Endometrial microvascular endothelial cells (primary cell): ENCODE measurements around the gene ACAP2. TPM values are rescaled to one million over a fixed set of nuclear protein-coding genes. Genes with fewer than 3 reads are reported as not detected.
"Not testable (repeated sequence)": the region's sequence is repeated elsewhere in the genome, so short reads cannot be mapped to it uniquely, and the experiment has no call there.

Experiments
- in situ Hi-C: cut with HindIII; loops from 2 replicates; pipeline ENCODE4 v1.10.0; 2017; ENCODE audit warnings: low sequenced_read_pairs, low pct_unique_long_range_greater_than_20kb; ENCODE audit errors: inconsistent ontology term
- total RNA-seq: library from RNA; depleted of rRNA; stranded (reverse); fragments of >200 nt; gene quantifications from one replicate; pipeline ENCODE4 v1.2.3, GENCODE V29; 2015; ENCODE audit errors: inconsistent ontology term

The ACAP2 gene
- total RNA-seq, 1 donor from 2014 or later = 36.0 TPM

DNA sequence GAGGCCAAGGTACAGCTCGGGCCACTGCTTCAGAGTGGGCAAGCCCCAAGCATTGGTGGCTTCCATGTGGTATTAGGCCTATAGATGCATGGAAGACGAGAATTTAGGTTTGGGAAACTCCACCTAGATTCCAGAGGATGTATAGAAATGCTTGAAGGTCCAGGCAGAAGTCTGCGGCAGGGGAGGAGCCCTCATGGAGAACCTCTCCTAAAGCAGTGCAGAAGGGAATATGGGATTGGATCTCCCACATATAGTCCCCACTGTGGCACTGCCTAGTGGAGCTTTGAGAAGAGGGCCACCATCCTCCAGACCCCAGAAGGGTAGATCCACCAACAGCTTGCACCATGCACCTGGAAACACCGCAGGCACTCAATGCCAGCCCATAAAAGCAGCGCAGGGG lies 123.8 kb downstream of the ACAP2 start:
- in situ Hi-C loops = no loop called here

DNA sequence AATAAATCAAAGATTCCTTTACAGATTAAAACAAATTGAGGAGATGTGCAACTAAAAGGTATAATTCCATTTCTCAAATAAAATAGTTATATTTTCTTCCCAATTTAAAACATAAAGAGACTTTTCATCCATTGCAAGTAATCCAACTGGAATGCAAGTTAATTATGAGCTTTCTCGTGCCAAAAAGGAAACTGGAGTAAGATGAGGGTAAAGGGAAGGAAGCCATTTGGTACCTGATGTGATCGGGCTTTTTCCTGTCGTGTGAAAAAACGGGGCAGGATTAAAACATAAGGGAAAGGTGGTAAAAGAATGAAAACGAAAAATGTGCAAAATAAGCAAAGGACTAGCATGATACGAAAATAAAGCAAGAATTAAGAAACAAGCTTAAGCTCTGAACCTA lies 130.1 kb downstream of the ACAP2 start:
- in situ Hi-C loops = no loop called here

DNA sequence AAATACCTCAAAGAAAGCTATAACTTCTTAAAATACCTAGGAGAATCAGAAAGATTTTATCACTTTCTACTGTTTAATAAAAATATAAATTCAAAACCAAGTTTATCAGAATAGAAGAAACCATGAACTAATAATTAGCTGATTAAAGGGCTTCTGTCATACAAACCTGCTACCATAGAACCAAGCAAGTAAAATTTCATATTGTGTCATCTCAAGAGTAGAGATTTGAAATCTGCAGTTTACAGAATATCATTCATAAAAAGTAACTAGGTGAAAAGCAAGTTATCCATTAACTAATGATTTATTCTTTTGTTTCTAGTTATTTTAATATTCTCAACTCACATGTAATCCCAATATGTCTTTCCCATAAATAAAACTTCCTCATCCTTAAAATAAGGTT lies 135.1 kb downstream of the ACAP2 start:
- in situ Hi-C loops = no loop called here

DNA sequence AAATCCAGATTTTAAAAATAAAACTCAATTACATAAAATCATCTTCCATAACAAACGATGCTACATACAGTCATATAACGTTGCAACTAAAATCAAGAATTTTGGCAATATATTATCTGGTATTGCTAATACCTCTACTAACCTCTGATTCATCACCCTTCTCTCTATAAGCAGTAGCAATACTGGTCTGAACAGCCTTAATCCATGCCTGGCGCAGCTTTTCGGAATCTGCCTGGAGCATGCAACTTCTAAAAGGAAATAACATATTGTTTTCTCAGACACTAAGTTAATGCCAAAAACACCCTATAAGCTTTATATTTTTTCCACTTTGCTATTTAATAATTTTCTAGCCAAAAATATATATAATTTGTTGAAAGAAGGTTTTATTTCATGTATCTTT lies 136.5 kb downstream of the ACAP2 start:
- in situ Hi-C loops = no loop called here

DNA sequence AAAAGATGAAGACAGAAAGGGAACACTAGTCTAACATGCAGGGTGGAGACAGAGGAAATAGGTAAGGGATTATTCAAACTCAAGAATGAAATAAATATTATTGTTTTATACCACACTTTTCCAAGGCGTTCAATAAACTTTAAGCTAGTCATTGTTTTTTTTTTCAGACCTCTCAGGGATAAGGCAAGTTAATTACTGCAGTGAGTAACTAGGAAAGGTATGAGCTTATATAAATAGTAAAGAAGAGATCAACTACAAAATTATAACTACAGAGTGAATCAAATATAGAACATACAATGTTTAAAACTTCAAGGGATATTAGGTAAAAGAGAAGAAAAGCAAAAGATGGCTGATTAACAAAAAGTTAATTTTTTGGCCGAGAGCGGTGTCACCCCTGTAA lies 140.4 kb downstream of the ACAP2 start:
- in situ Hi-C loops = no loop called here

DNA sequence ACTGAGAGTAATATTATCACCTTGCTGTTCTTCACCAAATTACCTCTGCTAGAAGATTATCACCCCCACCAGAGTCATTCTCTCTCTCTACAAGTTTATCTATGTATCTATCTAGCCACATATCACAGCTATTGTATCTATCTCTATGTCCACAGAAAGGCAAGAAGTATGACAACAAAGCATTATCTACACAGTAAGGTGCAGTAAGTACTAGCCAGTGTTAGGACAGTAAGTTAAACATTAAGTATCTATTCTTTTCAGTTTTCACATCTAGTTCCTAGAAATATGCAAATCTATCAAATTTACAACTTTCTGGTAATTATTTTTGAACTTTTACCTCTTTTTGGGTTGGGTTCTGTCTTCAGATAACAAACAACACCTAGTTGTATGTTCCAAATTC lies 145.4 kb downstream of the ACAP2 start:
- in situ Hi-C loops = no loop called here

DNA sequence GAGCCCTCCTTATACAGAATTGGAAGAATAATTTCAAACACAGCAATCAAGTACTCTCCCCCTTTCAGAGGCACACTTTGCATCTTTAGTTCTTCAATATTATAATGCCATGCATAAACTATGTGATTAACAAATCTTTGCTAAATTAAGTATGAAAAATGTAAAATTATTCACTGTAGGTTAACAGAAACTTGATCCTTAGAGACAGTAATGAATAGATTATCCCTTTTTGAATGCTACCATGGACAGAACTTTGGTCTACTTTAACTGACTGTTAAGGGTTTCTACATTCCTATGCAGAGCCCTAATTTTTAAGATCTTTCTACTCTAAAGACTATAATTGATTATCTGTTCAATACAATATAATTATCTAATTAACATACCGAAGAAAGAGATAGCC lies 146.2 kb downstream of the ACAP2 start:
- in situ Hi-C loops = no loop called here

DNA sequence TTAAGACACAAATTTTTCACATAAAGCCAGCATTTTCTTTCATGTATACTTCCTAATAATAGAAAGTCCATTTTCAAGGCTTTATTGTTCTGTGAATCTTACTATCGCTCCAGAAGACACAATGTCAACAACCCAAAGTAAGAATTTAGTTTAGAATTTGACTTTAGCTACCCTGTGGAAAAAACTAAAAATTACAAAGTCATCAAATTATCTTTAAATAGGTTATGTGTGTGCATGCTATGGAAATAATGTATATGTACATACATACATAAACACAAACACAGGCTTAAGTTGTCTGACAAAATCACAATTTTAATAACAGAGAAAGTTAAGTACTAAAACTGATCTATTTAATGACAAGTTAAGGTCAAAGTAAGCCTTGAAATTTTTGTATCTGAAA lies 151.7 kb downstream of the ACAP2 start:
- in situ Hi-C loops = no loop called here

DNA sequence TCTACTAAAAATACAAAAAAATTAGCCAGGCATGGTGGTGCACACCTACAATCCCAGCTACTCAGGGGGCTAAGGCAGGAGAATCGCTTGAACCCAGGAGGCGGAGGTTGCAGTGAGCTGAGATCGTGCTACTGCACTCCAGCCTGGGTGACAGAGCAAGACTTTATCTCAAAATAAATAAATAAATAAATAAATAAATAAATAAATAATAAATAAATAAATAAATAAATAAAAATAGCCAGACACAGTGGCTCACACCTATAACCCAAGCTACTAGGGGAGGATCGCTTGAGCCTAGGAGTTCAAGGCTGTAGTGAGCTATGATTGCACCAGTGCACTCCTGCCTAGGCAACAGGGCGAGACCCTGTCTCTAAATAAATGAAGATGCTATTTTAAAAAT lies 152.2 kb downstream of the ACAP2 start:
- in situ Hi-C loops = not testable (repeated sequence)

DNA sequence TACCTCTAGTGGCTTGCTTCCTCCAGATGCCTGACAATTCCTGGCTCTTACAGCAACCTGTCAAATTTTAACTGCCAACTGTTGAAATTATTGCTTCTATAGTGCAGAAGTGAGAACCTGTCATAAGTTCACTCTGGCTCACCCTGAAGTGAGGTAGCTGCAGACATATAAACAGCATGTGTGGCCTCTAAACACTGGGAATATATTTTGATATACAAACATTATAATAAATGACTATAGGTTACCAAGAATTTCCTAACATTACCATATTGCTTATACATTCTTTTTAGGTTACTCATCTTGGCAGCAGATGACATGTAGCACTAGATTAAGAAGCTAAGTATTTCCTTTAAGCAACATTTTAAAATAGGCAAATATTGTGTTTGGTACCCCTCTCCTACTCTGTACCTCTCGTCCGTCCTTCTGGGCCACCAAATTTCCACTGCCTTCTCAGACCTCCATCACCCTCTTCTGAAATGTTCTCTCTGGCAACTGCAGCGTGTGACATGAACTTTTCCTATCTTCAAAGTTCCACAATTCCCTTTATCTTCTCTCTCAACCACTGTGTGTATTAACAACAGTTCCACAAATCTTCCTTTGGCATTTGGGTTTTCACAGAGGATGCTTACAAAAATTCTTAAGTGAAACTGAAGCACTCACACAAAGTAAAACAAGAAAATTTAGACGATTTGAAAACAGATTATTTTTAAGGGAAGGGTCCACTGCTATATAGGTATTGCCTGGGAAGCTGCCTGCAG lies 156.5 kb downstream of the ACAP2 start:
- in situ Hi-C loops = no loop called here

DNA sequence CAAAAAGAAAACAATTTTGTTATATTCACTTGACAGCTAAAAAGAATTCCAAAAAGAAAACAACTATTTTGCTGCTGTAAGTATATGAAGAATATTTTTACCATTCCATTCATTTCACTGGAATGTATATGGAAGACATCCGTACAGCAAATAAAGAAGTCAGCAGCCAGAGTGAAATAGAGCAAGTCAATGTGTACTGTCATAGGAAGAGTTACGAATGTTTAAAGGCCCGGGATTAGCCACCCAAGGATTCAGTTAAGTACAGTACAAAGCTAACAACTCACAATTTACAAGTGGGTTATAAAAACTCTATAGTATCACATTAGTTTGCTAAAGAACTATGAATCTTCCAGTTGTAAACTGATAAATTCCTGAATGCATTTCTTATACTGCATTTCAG lies 157.4 kb downstream of the ACAP2 start:
- in situ Hi-C loops = no loop called here

DNA sequence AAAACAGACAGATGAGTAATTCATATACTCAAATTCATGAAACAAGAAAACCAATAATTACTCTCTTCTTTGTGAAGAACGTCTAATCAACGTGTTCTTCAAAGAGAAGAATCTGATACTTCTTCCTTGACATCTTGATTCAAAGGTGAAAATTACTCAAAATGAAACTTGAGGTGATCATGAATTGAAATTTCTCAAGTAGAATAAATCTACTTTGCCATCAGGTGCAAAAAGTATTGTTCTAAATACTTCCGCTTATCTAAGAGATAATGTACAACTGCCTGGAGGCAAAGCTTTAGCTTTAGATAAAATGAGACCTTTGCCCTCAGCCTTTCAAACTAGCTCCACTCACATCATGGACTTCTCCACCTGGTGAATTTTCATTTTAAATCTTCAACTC lies 158.0 kb downstream of the ACAP2 start:
- in situ Hi-C loops = no loop called here

DNA sequence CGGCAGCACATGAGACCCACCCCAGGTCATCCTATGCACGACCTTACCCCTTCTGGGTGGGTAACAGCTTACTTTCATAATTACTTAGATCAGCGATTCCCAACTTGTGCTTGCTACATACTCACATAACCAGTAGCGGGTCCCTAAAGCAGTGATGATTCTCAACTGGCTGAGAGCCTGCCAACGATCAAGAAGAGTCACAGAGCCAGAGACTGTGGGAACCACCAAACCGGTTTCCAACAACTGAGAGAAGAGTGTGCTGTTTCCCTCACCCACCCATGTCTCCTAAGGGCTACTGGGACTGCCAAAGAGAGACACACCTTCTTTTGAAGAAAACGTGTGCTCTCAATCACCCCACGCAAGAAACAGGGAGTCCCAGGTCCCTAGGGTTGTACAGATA lies 159.9 kb downstream of the ACAP2 start:
- in situ Hi-C loops = no loop called here

DNA sequence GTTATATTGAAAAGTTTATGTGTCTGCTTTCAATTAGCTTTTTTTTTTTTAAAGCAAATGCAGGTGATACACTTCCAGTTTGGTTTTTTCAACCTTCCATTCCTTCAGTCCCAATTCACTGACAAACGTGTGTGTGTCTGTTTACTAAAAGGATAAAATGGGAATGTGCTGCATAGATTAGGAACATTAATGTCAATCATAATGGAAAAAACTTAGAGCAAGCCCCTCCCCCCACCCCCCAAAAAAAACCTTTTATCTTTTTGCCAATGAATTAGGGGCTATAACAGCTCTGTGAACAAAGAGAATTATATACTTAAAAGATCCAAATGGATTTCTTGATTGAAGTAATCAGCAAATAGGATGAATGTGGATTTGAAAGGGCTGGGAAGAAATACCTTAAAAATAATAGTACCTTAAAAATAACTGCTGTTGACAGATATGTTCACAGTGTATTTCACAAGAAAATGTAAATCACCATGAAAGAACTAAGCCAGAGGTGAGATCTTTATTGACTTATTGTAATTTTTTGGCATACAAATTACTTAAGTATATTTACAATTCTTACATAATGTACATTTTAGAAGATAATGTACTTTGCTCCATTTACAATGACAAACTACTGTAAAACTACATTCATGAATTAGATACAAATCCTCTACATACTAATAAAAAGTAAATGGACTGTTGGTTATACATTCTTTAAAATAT lies 168.4 kb downstream of the ACAP2 start:
- in situ Hi-C loops = no loop called here

DNA sequence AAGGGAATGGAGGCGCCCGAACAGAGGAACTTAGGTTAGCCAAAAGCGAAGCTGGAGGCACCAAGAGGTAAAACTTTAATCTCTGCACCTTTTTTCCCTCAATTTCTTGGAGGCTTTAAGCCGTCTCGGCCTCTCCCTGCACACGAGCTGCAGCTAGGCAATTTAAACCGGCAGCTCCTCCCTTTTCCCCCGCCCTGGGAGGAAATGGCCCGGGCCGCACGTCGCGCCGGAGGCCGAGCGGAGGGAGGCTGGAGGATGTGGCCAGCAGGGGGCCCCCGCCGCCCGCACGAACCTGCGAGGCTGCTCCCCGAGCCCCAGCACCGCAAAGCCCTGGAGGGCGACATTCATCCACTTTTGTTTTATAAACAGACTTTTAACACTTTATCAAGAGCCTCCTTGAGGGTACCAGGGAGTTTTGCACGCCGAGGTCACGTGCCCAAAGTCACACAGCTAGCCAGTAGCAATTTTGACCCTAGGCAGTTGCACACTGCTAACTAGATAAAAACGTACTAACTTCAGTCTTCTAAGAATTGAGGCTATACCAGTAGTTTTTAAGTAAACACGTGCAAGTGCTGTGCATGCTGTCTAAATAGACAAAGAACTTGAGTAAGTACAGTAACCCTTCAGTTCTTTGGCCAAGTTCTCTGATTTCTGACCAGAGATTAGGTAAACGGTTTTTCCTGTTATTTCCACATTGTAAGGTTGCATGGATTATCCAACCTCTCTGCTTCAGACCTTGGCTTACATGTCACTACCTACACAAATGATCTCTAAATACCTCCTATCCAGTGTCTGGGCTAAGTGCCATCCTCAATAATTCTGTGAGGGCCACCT lies 171.2 kb downstream of the ACAP2 start:
- in situ Hi-C loops = no loop called here

DNA sequence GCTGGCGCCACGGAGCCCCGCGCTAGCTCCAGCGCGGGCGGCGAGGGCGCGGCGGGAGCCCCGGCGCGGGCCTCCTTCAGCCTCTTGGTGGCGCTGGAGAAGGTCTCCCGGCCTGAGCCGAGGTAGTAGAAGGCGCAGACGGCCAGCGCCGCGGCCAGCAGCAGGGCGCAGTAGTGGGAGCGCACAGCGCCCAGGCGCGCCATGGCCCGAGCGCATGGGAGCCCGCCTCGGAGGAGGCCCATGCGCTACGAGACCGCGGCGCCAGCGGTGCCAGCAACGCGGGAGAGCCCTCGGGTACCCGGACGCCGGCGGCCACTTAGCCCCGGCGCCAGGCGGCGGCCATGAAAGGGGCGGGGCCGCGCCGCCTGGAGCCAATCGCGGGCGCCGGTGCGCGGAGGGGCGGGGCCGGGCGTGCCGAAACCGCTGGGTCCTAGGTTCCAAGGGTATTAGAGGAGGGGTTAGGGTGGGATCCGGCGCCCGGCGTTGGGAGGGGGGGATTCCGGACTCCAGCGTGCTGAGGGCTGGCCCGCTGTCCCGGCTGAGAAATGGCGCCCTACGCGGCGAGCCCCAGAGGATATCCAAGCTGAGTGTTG lies 171.9 kb downstream of the ACAP2 start, which contains the start of gene XXYLT1:
TSS of gene XXYLT1 (minus strand) at position 343 of the 593 bp plus-strand sequence. CDS start at position 242, 101 bp downstream.
- in situ Hi-C loops = no loop called here

DNA sequence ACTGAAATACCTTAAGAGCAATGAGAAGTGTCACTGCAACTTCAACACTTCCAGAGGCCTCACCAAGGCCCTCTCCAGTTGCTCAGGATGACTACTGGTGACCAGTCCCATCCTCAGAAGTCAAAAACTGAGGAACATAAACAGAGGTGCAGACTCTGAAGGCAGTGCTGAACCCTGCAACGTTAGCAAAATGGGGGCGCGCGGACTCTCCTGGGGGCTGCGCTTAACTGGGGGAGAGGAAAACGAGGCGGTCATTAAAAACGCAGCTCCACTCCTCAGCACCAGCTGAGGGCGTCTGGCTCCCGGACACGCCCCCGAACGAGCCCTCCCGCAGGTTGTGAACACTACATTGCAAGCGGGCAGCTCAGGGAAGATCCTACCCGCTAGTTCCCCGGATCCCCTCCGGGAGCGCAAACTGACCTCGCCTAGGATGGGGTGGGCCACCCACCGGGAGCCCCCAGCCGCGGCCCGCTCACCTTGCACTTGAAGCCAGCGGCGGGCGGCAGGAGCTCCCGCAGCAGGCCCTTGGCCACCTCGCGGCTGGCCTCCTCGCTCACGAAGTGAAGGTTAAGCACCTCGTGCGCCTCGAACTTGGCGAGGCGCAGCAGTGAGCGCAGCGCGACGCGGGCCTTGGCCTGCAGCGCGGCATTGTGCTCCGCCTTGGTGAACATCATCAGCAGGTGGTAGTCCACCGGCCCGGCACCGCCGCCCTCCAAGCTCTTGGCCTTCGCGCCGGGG lies 172.6 kb downstream of the ACAP2 start:
- in situ Hi-C loops = no loop called here

DNA sequence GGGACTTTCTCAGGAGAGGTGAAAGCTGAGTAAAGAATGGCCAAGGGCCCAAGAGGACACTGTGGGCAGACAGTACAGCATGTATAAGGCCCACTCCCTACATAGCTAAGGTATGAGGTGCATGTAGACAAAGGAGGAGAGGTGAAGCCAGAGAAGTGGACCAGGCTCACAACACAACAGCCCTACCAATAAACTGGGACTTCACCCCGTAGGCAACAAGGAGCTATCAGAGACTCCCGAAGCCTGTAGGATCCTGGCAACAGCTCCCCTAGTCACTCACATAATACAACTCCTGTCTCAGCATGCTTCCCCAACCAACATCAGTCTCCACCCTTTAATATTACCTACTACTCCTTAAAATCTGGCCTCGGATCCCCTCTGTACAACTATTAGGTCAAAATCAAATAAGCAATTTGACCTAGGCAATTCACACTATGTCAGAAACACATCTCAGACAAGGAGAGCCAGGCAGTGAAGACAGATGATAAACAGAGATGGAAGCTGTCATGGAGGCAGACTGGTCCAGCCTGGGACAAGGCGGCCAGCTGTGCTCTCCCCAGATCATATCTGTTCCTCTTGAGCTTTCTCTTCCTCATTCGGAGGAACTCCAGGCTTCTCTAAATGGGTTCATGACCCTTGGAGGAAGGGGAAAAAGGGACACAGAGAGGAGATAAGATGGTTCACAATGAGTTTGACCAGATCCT lies 173.3 kb downstream of the ACAP2 start:
- in situ Hi-C loops = no loop called here
